ENCODE data around the gene FGF18. TPM values are rescaled to one million over a fixed set of nuclear protein-coding genes. Genes with fewer than 3 reads are reported as not detected.

Gene FGF18
- polyA plus RNA-seq, 4 donors: 0.22 to 0.81 (median 0.39) TPM

DNA sequence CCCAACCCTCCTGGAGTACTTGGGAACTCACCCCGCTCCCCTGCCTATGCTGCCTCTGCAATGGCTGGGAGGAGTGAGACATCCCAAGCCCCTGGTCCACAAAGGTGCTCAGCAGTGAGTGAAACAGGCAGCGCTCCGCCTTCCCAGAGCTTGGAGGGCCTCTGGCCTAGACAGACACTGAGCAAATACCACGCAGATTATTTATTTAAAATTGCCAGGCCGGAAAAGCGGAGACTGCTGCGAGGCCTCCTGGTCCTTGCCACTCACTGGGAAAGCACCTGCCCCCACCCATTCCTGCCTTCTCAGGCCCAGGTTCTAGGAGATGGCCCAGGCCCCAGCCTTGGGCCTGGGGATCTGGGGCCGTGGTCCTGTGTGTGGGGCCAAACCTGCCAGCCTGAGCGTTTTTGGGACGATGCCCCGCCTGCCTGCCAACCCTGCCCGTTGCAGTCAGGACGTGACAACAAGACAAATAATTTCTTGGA is 17.4 kb downstream of the FGF18 start:
- no peak for DNase-seq (ENCODE audit: low read depth in 4 of 4, low spot score in 2 of 4)

DNA sequence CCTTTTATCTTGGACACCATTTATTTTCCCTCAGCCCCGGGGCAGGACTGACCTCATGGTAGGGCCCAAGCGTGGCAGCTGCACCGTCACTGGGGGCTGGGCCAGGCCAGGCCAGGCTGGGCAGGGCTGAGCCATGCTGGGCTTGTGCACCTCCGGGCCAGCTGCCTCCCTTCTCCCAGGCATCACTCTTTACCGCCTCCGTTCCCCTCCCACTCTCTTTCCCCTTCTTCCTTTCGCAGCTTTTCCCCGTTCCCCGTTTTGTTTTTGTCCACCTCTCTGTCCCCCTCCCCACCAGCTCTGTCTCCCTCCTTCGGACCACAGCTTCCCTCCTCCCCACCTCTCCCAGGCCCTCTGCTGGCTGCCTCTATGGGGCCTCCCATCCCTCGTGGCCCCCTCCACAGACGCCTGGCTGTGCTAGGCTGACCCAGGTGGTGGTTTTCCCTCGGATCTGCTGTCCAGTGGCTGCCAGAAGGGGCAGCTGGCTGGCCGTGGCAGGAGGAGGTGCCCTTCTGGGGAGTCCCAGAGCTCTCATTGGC is 17.9 kb downstream of the FGF18 start:
- DNase-seq (ENCODE audit: low read depth in 4 of 4, low spot score in 2 of 4): no peak

DNA sequence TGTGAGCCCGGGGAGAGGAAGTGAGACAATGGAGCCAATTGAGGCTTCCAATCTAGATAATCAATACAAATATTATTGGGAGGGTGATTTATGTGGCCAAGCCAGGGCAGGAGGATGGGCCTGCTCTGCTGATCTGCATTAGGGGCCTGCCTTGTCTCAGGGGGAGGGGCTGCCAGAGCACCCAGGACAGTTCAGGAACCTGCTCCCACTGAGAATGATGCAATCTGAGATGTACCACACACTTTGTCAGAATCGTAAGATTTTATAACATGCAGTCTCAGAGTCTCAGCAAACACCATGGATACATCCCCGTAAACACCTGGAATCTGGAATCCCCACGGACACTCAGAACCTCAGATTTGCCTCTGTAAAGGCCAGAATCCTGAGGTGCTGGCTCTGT is 19.3 kb downstream of the FGF18 start:
- DNase-seq (ENCODE audit: low read depth in 4 of 4, low spot score in 2 of 4): no peak

DNA sequence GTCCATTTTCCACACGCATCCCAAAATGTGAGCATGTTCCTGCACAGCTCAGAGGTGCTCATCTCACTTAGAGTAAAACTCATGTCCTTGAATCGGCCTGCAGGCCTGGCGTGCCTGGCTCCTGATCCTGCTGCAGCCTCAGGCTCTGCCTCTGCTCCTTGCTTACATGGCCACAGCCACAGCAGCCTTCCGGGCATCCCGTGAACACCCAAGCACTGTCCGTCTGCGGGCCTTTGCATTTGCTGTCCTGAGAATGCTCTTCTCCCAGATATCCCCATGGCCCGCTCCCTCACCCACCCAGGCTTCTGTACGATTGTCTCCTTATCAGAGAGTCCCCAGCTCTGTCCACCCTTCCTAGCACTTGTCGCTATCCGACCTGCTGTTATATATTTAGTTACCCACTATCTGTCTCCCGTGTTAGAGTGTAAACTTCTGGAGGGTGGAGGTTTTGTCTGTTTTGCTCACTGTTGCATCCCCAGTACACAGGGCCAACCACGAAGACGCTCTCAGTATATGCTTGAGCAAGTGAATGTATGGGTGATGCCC is 21.9 kb downstream of the FGF18 start:
- DNase-seq (ENCODE audit: low read depth in 4 of 4, low spot score in 2 of 4): no peak

DNA sequence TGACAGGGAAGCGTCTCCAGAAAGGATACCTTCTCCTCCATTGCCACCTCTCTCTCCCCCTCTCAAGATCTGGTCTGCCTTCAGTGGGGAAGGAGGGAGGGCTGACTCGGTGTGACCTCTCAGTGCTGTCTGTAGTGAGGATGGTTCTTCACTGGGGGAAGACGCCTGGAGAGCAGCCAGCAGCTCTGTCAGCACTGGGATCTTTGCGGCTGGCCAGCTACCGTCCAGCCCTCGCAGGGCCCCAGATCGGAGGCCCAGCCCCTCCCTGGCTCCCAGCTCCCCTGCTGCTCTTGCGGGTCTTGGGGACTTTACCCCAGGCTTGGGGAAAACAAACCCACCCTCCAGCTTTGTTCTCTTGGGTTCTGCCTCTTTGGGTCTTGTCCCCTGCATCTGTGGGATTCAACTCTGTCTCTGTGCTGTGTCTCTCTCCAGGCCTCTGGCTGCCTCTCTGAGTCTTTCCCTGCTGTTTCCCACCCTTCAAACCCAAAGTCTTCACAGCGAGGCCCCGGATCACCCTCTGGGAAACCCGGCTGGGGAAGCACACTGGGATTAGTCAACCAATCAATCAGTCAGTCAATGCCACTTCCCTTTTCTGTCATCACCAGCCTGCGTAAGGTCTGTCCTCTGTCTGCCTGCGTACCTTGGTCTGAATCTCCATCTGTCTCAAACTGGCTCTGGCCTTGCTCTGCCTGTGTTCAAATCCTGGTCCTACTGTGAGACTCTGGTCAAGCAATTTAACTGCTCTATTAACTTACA is 23.0 kb downstream of the FGF18 start:
- no peak for DNase-seq (ENCODE audit: low read depth in 4 of 4, low spot score in 2 of 4)

DNA sequence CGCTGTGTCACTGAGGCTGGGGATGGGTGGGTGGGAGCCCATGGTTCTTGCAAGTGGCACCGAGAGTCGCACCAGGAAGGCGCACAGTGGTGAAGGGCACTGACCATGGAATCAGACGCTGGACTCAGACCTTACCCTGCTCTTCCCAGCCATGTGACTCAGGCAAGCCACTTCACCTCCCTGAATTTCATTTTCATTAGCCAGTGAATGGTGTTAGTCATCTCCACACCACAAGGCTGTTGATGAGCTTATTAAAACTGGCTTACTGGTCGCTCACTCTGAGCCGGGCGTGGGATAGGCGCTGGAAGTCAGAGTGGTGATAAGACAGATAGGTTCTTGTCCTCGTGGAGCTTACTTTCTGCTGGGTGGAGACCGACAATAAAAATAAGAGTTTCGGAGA is 25.1 kb downstream of the FGF18 start:
- DNase-seq (ENCODE audit: low read depth in 4 of 4, low spot score in 2 of 4): no peak

DNA sequence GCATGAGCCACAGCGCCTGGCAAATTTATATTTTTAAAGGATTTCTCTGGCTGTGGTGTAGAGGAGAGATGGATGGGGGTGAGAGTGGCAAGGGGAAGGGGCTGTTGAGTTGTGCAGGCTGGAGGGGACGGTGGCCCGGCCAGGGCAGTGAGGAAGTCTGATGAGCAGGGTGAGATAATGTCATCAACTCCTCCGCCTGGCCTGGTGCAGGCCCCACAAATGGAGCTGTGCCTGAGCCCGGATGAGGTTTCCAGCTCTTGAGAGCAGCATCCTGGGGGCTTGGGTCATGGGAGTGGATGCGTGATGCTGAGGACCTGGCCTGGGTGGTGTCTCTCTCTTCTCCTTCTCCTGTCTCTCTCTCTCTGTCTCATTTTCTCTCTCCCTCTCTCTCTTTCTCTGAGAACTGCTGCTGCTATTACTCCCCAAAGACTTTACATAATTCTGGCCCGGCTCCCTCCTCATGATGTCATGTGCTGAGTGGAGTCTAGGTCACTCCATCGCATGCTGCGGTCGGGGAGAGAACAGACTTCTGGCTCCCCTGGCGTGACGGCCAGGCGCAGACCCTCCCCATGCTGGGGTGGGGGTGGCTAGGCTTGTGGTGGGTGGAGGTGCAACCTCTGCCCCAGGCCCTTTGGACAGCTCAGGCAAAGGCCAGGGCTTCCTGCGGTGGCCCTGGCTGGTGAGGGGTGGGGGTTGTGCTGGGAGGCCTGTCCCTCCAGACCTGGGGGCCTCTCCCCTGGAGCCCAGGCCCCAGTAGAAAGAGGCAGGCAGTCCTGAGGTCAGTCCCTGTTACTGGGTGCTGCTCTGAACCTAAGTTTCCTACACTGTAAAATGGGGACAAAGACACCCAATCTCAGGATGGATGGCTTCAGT is 26.4 kb downstream of the FGF18 start:
- no peak for DNase-seq (ENCODE audit: low read depth in 4 of 4, low spot score in 2 of 4)

DNA sequence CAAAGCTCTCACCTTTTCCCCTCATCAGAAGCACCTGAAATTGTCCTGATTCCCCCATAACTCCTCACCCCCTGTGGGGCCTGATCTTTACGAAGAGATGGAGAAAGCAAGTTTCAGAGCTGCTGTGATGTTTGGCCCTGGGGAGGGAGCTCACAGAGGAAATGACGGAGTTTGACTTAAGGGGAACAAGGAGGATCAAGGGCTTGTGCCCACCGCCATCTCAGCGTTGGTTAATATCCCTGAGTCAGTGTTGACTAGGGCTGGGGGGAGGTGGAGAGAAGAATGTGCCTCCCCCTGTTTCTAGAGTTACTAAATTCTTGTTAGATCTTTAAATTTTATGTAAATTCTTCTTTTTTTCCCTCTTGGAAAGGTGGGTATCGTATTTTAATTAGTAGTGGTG is 27.8 kb downstream of the FGF18 start:
- DNase-seq (ENCODE audit: low read depth in 4 of 4, low spot score in 2 of 4): no peak

DNA sequence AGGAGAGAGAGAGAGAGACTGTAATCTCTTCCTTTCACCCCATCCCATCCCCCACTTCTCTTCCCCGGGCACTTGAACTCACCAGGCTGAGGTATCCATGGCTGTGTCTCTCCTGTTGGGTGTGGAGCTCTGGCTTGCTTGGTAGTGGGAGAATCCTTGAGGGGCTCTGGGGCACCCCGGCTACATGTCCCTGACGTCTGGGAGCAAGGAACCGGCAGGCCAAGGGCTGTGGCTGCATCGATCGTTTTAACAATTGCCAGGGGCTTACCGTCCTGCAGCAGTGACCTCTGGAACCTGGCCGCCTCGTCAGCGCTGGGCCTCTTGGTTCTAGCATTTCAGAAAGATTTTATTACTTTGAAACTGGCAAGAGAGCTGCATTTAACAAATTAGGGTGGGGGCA is 30.0 kb downstream of the FGF18 start:
- DNase-seq (ENCODE audit: low read depth in 4 of 4, low spot score in 2 of 4): no peak

DNA sequence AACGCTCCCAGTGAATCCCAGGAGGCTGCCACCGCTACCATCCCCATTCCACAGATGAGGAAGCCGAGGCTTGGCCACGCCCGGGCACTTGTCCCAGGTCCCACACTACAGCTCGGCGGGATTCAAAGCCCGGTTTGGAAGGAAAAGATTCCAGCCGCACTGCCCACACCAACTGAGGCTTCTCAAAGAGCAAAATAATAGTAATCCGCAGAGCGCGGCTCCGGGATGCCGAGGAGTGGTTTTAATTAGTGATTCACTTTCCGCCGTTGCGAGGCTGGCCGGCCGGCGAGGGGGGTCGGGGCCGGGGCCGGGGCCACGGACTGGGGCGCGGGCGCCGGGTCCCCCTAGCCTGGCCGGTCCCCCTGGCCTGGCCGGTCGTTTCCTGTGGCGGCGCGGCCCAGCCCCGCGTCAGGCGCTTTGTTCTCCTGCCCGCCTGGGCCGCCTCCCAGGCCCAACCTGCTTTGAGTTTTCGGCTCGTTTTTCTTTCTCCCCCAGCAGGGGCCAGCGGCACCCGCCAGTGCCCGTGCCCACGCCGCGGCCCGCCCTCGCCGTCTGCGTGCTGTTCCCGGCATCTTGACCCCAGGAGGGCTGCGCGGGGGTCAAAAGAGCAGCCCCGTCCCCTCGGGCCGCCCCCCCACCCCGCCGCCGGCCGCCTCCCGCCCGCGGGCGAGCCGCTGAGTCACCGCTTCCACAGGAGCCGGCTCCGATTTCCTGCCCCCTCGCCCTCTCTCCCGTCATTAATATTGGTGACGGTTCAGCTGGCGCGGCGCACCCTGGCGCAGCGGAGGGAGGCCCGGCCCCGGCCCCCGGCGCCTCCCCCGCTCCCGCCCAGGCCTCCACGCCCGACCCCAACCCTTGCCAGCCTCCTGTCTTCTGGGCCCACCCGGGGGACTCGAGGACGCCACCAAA is 31.2 kb downstream of the FGF18 start:
- peak in 2 of 4 donors; percentile 34 to 52 for DNase-seq (ENCODE audit: low read depth in 4 of 4, low spot score in 2 of 4)

DNA sequence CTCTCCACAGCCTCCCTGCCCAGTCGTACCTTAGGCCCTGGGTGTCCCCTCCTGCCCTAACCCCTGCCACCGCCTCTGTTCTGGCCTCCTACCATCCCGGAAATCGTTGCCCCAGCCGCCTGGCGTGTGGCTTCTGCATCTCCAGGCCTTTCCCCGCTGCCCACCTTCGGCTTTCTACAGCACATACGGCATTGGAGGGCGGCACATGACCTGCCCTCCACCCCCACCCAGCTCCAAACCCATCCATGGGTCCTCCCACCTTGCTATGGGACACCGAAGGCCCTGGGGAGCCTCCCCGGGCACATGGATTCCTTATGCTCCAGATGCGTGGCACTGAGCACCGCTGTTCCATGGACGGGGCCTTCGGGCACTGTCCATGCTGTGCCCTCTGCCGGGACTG is 32.0 kb downstream of the FGF18 start:
- DNase-seq (ENCODE audit: low read depth in 4 of 4, low spot score in 2 of 4): no peak

DNA sequence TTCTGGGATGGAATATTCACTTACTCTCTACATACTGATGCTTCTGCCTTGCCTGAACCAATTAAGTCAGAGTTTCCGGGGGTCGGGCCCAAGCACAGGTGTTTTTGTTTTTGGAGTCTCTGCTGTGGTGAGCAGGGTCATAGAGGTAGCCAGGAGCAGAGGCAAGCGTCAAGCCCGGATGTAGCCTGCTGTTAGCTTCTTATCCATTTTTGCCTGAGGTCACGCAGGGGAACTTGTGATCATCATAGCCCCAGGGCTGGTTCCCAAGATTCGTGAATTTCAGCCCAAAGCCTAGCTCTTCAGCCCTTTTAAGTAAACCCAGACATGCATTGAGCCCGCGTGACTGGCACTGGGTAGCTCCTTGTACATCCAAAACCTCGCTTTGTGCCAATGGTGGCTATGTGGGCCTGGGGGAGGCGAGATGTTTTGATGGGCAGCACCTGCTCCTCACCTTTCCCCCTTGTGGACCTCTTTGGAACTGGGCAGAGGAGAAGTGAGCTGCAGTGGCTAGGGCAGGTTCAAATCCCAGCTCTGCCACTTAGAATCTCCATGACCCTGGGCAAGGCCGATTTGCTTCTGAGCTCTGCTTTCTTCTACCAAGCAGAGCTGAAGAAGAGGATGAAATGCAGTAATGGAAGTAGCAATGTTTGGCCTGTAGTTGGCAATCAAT is 33.7 kb downstream of the FGF18 start:
- DNase-seq (ENCODE audit: low read depth in 4 of 4, low spot score in 2 of 4): no peak

DNA sequence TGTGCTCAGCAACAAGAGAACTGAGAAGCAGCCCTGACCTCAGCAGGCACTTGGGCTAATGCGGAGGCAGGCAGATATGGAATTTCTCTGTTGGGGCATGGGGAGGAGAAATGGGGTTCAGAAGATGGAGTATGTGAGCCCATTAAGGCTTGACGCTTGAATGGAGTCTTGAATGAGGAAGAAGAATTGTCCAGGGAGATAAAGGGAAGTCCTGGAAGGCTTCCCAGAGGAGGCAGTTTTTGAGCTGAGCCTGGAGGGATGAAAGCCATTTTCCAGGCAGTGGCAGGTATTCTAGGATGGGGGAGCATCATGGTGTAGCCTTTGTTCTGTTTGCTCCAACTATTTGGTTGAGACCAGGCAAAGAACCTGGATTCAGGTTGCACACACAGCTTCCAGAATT is 34.5 kb downstream of the FGF18 start:
- no peak for DNase-seq (ENCODE audit: low read depth in 4 of 4, low spot score in 2 of 4)

DNA sequence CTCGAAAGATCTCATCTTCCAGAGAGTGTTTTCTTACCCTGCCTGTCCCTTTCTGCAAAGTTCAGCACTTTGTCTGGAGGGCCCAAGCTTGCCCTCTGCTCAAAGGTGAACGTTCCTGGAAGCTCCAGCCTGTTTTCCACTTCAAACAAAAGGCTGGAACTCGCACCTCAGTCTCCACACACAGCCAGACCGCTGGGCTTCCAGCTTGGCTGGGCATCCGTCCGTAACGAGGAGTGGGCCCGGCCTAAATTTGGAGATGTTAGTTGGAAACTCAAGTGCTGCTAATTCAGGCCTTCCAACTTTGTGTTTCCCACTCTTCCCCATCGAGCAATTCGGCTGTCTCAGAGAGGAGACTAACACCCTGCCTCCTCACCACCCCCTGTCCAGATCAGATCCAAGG is 35.1 kb downstream of the FGF18 start:
- no peak for DNase-seq (ENCODE audit: low read depth in 4 of 4, low spot score in 2 of 4)

DNA sequence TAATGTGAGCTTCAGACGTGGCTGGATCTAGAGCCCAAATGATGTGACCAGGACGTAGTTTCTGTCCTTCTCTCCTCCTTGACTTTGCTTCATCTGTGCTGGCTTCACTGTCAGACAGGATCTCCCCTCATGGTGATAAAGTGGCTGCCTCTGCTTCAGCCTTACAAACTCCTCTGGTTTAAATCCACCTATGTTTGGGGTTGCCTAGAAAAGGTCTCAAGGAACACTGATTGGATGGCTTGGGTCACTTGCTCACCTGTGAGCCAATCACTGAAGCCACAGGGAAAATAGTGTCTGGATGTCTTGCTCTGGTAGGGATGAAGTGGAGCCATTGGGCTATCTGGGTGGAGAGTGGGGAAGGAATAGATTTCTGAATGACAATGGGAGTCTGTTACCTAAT is 36.1 kb downstream of the FGF18 start:
- DNase-seq (ENCODE audit: low read depth in 4 of 4, low spot score in 2 of 4): no peak

DNA sequence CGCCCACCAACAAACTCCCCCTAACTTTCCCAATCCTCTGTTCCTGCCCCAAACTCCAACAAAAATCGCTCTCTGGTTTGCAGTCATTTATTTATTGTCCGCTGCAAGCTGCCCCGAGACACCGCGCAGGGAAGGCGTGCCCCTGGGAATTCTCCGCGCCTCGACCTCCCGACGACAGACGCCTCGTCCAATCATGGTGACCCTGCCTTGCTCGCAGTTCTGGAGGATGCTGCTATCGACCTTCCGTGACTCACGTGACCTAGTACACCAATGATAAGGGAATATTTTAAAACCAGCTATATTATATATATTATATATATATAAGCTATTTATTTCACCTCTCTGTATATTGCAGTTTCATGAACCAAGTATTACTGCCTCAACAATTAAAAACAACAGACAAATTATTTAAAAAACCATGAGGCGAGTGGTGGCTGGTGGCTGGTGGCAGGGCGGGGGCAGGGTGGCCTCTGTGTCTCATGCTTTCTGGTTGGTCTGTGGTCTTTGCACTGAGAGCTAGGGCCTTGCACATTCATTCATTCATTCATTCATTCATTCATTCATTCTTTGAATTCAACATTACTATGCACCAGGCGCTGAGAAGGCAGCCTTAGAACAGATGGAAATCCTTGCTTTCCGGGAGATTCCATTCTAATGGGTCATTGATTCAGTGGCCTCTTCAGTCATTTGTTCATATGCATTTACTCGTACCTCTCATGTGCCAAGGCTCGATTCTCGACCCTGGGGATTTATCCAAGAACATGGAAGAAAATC is 37.9 kb downstream of the FGF18 start:
- DNase-seq (ENCODE audit: low read depth in 4 of 4, low spot score in 2 of 4): no peak

DNA sequence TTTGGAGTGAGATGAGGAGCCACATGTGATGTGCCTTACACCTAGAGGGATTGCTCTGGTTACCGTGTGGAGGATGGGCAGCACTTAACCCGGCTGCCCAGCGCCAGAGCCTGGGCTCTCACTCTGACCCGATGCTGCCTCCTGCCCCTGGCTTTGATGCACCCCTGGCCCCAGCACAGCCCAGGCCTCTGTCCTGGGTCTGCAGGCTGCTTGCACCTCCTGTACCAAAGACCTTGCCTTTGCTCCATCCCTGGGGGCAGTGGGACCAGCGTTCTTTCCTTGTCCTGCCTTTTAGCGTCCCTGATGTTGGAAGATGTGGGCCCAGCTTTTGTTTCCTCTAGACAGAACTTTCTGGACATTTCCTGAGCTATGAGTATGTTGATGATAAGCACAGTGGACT is 40.4 kb downstream of the FGF18 start:
- DNase-seq (ENCODE audit: low read depth in 4 of 4, low spot score in 2 of 4): no peak

DNA sequence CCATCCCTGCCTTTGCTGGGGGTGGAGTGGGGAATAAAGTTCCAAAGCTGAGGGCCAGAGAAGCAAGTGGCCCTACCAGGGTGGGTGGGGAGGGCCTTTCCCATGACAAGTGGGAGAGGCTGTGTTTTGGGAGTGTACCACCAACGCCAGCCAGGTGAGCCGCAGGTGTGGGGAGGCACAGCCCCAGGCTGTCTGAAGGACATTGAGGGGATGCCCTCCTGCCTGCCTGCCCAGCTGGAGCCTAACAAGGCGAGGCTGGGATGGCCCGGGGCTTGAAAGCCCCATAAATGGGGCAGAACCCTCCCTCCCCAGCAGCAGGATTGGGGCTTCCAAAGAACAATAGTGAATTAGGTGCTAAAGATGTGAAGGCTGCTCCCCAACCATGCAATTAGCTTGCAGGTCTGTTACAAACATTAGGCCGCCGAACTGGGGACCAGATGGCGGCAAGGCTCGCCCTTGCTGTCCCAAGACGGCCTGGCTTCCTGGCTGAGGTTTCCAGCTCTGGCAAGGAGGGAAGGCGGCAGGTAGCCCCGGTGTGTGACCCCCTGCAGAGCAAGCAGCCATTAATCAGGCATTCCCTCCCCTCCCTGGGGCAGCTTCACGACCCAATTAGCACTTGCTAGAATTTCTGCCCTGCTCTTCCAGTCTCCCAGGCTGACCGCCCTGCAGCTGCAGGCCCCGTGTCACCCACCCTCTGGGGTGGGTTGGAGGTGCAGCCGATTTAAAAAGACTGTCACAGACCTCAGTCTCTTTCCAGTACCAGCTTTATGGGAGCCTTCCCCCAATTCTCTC is 42.9 kb downstream of the FGF18 start:
- no peak for DNase-seq (ENCODE audit: low read depth in 4 of 4, low spot score in 2 of 4)

All from left renal cortex interstitium (tissue), 4 donors.